Endothelial cell (in vitro differentiated cells): ENCODE measurements around the gene CSNK1G2. TPM values are rescaled to one million over a fixed set of nuclear protein-coding genes. Genes with fewer than 3 reads are reported as not detected.

Experiments used
- DNase-seq: peaks from one replicate; pipeline ENCODE4 v3.0.0; 2021; ENCODE audit warnings: low spot score
- H3K27ac Mint-ChIP-seq: one replicate; pipeline ENCODE4 v1.8.0; 2021; ENCODE audit warnings: mixed read lengths, inconsistent platforms; ENCODE audit not compliant: unreplicated experiment
- H3K27me3 Mint-ChIP-seq: one replicate; pipeline ENCODE4 v1.8.0; 2021; ENCODE audit warnings: mild to moderate bottlenecking, moderate library complexity, mixed read lengths, inconsistent platforms; ENCODE audit not compliant: unreplicated experiment
- H3K36me3 Mint-ChIP-seq: one replicate; pipeline ENCODE4 v1.8.0; 2021; ENCODE audit warnings: mild to moderate bottlenecking, low read depth, mixed read lengths, inconsistent platforms; ENCODE audit not compliant: unreplicated experiment
- H3K4me1 Mint-ChIP-seq: one replicate; pipeline ENCODE4 v1.8.0; 2021; ENCODE audit warnings: mild to moderate bottlenecking, mixed read lengths, inconsistent platforms; ENCODE audit not compliant: unreplicated experiment
- H3K4me3 Mint-ChIP-seq: one replicate; pipeline ENCODE4 v1.8.0; 2021; ENCODE audit warnings: mild to moderate bottlenecking, mixed read lengths, inconsistent platforms; ENCODE audit not compliant: unreplicated experiment
- H3K9me3 Mint-ChIP-seq: one replicate; pipeline ENCODE4 v1.8.0; 2021; ENCODE audit warnings: mixed read lengths, inconsistent platforms; ENCODE audit not compliant: unreplicated experiment
- total RNA-seq: library from RNA; stranded (reverse); fragmentation: NEBNext Ultra II Directional; extraction: Animal tissue kit (Norgen Biotek cat#: 25700); gene quantifications from one replicate; pipeline ENCODE4 v1.2.1, GENCODE V29; 2021; ENCODE audit not compliant: unreplicated experiment
- TF ChIP-seq, protein P1 (sequence below): fragments of 200-600 bp; sonication (generic); IDR thresholded peaks from one replicate; pipeline ENCODE4 v1.5.0; 2021; ENCODE audit warnings: antibody characterized with exemption; ENCODE audit not compliant: unreplicated experiment

CSNK1G2 gene
- total RNA-seq, 1 donor from 2014 or later: 110 TPM

DNA sequence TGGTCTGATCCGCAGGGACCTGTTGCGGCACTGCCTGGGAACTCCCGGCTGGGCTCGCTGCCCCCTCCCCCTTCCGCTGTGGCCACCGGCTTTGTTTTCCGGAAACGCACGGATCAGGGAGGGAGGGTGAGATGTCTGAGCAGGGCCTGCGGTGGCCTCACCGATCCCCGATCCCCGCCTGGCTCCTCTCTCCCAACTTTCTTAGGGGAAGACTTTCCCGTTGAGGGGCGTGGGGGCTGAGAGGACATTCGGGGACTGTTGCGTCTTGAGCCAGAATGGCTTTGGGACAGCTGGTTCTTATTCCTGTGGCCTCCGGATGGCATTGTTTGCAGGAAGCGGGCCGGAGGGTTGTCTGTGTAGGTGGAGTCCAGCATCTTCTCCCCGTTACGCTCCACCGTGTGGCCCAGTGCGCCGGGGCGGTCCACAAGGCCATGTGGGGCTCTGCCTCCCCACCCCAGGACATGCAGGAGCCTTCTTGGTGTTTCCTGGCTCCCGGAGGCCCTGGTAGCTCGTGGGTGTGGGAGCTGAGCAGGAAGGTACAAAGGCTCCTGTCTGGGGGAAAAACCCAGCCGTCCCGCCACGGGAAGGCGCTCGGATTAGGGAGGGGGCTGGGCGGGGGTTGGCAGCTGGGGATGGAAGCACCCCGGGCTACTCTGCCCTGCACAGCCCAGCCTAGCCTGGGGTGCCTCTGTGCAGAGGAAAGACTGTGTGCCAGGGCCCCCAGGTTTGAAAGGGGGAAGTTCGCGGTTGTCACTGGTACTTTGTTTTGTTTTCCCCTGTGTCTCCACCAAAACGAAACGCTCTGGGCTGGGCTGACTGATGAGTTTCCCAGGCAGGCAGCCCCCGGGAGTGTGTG lies 1.3 kb downstream of the CSNK1G2 start:
- Mint-ChIP-seq H3K4me3 (peak overlapping the region; percentile 96), H3K27me3 (peaks cover 13% of the 10 kb centered on the region), H3K36me3 (peaks cover 5% of the 10 kb centered on the region), H3K4me1 (peaks cover 17% of the 10 kb centered on the region), H3K9me3 (no peaks in the 10 kb centered on the region), H3K27ac (peak overlapping the region; percentile 97)
- TF ChIP-seq, protein P1, sequence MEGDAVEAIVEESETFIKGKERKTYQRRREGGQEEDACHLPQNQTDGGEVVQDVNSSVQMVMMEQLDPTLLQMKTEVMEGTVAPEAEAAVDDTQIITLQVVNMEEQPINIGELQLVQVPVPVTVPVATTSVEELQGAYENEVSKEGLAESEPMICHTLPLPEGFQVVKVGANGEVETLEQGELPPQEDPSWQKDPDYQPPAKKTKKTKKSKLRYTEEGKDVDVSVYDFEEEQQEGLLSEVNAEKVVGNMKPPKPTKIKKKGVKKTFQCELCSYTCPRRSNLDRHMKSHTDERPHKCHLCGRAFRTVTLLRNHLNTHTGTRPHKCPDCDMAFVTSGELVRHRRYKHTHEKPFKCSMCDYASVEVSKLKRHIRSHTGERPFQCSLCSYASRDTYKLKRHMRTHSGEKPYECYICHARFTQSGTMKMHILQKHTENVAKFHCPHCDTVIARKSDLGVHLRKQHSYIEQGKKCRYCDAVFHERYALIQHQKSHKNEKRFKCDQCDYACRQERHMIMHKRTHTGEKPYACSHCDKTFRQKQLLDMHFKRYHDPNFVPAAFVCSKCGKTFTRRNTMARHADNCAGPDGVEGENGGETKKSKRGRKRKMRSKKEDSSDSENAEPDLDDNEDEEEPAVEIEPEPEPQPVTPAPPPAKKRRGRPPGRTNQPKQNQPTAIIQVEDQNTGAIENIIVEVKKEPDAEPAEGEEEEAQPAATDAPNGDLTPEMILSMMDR: no peak
- DNase-seq: peak; percentile 86

DNA sequence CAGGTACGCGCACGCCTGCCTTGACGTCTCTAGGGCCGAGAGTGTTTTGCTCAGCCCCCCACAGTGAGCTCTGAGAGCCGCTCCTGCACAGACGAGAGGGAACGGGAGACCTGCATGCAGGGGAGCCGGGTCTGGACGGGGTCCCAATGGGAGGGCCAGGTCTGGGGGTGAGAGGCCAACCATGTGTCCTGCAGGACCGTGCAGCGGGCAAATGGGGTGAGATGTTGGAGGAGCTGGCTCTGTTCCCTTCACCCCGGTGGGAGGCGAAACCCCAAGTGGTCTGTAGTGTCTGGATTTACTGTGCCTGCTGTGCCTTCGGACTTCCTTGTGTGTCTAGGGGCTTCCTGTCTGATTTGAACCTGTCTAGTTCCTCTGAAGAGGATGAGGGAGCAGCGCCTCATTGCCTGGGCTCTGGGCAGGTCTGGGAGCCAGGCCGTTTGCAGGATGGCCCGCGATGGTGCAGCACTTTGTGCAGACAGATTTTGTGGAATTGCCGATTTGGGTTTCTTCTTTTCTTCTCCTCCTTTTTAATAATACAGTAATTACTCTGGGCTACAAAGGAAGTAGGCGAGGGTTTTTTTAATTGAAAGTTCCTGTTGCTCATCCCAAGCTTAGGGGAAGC lies 2.1 kb downstream of the CSNK1G2 start:
- Mint-ChIP-seq H3K36me3 (peaks cover 5% of the 10 kb centered on the region), H3K4me1 (peaks cover 17% of the 10 kb centered on the region), H3K27me3 (peaks cover 13% of the 10 kb centered on the region), H3K27ac (peak overlapping the region; percentile 94), H3K9me3 (no peaks in the 10 kb centered on the region), H3K4me3 (peak overlapping the region; percentile 96)
- TF ChIP-seq, protein P1: no peak
- DNase-seq: no peak

DNA sequence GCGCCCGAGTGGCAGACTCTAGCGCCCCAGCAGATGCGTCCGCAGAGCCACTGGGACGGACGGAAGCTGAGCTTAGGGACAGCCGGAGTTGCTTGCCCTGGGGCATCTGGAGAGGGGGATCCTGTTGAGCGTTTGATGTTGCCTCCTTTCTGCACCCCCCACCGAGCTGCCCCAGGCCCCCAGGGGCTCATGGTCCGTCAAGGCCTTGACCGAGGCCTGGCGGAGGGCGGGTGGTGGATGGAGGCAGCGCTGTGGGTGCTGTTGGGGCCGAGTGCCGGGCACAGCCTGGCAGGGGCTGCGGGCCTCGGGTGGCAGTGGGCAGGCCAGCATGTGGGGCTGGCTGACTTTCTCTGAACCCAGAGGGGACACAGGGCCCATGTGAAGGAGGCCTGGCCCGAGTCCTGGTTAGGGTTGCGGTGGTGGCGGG lies 2.7 kb downstream of the CSNK1G2 start:
- peaks cover 8% of the 10 kb centered on the region for H3K36me3 Mint-ChIP-seq
- H3K27me3 Mint-ChIP-seq: peaks cover 13% of the 10 kb centered on the region
- H3K9me3 Mint-ChIP-seq: no peaks in the 10 kb centered on the region
- peak overlapping the region; percentile 96 for H3K4me3 Mint-ChIP-seq
- TF ChIP-seq, protein P1: no peak
- H3K27ac Mint-ChIP-seq: peak overlapping the region; percentile 94
- DNase-seq: no peak
- H3K4me1 Mint-ChIP-seq: peaks cover 17% of the 10 kb centered on the region

DNA sequence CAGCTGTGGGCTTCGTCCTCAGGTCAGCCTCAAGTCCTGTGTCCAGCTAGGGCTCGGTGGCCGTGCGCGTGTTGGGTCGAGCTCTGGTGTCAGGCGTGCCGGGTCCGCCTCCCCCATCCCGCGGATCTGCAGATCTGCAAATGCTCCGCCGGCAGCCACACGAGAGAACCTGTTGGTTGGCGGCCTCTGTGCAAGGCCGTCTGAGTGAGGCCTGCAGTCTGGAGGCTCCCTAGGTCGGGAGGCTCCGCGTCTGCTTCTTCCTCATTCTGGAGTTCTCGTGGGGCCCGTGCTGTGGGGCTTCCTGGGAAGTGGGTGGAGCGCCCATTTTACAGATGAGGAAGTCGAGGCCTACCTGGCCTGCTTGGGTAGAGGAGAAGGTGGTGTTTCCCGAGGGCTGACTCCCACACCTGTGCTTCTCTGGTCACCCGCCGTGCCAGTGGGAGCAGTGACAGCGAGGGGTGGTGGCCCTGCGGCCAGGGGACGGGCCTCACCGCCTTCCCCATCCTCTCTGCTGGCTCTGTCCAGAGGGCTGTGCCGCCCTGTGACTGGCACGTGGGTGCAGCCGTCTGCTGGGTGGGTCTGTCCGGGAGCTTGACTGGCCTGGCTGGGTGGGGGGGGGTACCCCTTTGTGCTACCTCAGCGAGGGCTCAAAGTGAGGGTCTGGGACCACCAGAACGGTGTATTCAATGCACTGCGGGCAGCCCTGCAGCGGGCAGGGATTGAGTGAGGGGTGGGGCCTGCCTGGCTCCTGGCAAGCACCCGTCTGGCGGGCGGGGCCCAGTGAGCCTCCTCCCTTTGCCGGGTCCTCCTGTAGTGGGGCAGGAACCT lies 3.3 kb downstream of the CSNK1G2 start:
- TF ChIP-seq, protein P1: no peak
- H3K4me3 Mint-ChIP-seq: no peak overlapping the region
- H3K27ac Mint-ChIP-seq: peak overlapping the region; percentile 64

More for the DNA sequence above, 3.3 kb downstream of the CSNK1G2 start:
- Mint-ChIP-seq H3K36me3 (peaks cover 10% of the 10 kb centered on the region), H3K27me3 (peaks cover 13% of the 10 kb centered on the region), H3K4me1 (peaks cover 19% of the 10 kb centered on the region), H3K9me3 (no peaks in the 10 kb centered on the region)
- no peak for DNase-seq
